Panc1 (cell line): ENCODE measurements around the gene DTNB. TPM values are rescaled to one million over a fixed set of nuclear protein-coding genes. Genes with fewer than 3 reads are reported as not detected.

Experiments
- ATAC-seq: fragments of 200-7000 bp; cut with Tn5 transposase; 2 replicates; pipeline ENCODE4 v1.9.1; 2020; ENCODE audit warnings: mild to moderate bottlenecking, moderate library complexity
- BruUV-seq: library from RNA; stranded (reverse); fragments of 400-500 nt; replicated peaks from 2 replicates; lab custom pipeline; 2021; lab: Mats Ljungman, UMichigan
- CTCF ChIA-PET: fragments of 300-600 bp; sonication (Branson Sonifier 250); formaldehyde crosslinking; loops from one replicate; lab custom pipeline; 2022; ENCODE audit warnings: antibody characterized with exemption; lab: Charles Lee
- POLR2A ChIA-PET: fragments of 300-600 bp; sonication (Branson Sonifier 250); formaldehyde crosslinking; loops from one replicate; lab custom pipeline; 2022; ENCODE audit warnings: antibody characterized with exemption; lab: Charles Lee
- DNase-seq: peaks from one replicate; pipeline ENCODE4 v3.0.0-alpha.2; 2010; ENCODE audit warnings: low read depth, low spot score
- H3K27ac ChIP-seq: 2 replicates; pipeline ENCODE4 v1.5.1; 2011; ENCODE audit warnings: mild to moderate bottlenecking, low read length, inconsistent platforms
- H3K27me3 ChIP-seq: fragments of 200-500 bp; sonication (Bioruptor generic); 2 replicates; pipeline ENCODE4 v1.6.0; 2014; ENCODE audit warnings: low read length, inconsistent platforms; ENCODE audit not compliant: control insufficient read depth, insufficient read depth
- H3K36me3 ChIP-seq: fragments of 200-500 bp; sonication (Bioruptor generic); 2 replicates; pipeline ENCODE4 v1.5.1; 2014; ENCODE audit warnings: inconsistent platforms, mild to moderate bottlenecking, low read length, moderate library complexity; ENCODE audit not compliant: control insufficient read depth, insufficient read depth
- H3K4me1 ChIP-seq: 2 replicates; pipeline ENCODE4 v1.5.1; 2011; ENCODE audit warnings: inconsistent platforms, mild to moderate bottlenecking, low read length, moderate library complexity; ENCODE audit not compliant: control insufficient read depth, insufficient read depth
- H3K4me3 ChIP-seq, 2 experiments: 2 replicates each; pipeline ENCODE4 v1.5.1; 2011 to 2012; ENCODE audit warnings: low read depth in 2 of 2, low read length in 2 of 2, mild to moderate bottlenecking in 2 of 2, inconsistent platforms in 1 of 2, moderate library complexity in 1 of 2
- H3K9me3 ChIP-seq: fragments of 200-500 bp; sonication (Bioruptor generic); 2 replicates; pipeline ENCODE4 v1.5.1; 2014; ENCODE audit warnings: low read depth, mild to moderate bottlenecking, inconsistent platforms, low read length, moderate library complexity; ENCODE audit not compliant: control insufficient read depth, insufficient read depth
- CTCF ChIP-seq: fragments of 450-650 bp; IDR thresholded peaks from 2 replicates; pipeline ENCODE4 v1.5.1; 2017; ENCODE audit warnings: mild to moderate bottlenecking
- POLR2AphosphoS5 ChIP-seq: IDR thresholded peaks from 2 replicates; pipeline ENCODE4 v1.6.1; 2012; ENCODE audit warnings: mild to moderate bottlenecking, low read depth, low read length, moderate library complexity
- REST ChIP-seq, 2 experiments: IDR thresholded peaks; 2 replicates each; pipeline ENCODE4 v1.6.1; 2011 to 2012; ENCODE audit warnings: low read depth in 2 of 2, control low read depth in 1 of 2, low read length in 1 of 2, mild to moderate bottlenecking in 1 of 2, moderate library complexity in 1 of 2; ENCODE audit not compliant: insufficient read depth in 1 of 2
- SIN3A ChIP-seq: IDR thresholded peaks from 2 replicates; pipeline ENCODE4 v1.6.1; 2012; ENCODE audit warnings: low read depth, mild to moderate bottlenecking, low read length, moderate library complexity, borderline replicate concordance; ENCODE audit not compliant: insufficient read depth
- TCF7L2 ChIP-seq: IDR thresholded peaks from 2 replicates; pipeline ENCODE4 v1.6.1; 2011; ENCODE audit warnings: mild to moderate bottlenecking, low read depth, low read length, inconsistent platforms
- in situ Hi-C: cut with HindIII; loops from 2 replicates; pipeline ENCODE4 v1.10.0; 2016; ENCODE audit warnings: low sequenced_read_pairs, low pct_unique_long_range_greater_than_20kb
- intact Hi-C: fragments of 100-400 bp; cut with micrococcal nuclease; formaldehyde crosslinking; loops from one replicate; pipeline ENCODE4 v1.10.0; 2022; ENCODE audit not compliant: unreplicated experiment
- total RNA-seq: library from RNA; stranded (reverse); gene quantifications from one replicate; pipeline ENCODE4 v1.2.1, GENCODE V29; 2021; ENCODE audit not compliant: unreplicated experiment

DTNB gene
- total RNA-seq, 1 experiment from 2014 or later, result 37.8 TPM

- H3K27me3 ChIP-seq, result no peaks in the 10 kb centered on the region
- H3K27ac ChIP-seq, result no peak overlapping the region
- no TSS peak for BruUV-seq
- no peaks in the 10 kb centered on the region for H3K36me3 ChIP-seq
- no peaks in the 10 kb centered on the region for H3K4me1 ChIP-seq
- ChIA-PET POLR2A (no interaction called here), CTCF (no interaction called here)
- no peak for ATAC-seq
- in situ Hi-C loops (no loop called here), intact Hi-C loops (no loop called here)
- no peaks in the 10 kb centered on the region for H3K9me3 ChIP-seq
- DNase-seq, result no peak
- H3K4me3 ChIP-seq, result no peak overlapping the region
- TF ChIP-seq REST (IDR thresholded peaks at IDR 0.05; ENCODE audit: insufficient read depth in 1 of 2, low read depth in 2 of 2, low read length in 1 of 2), result no peak
- no peak for TF ChIP-seq POLR2AphosphoS5
- TF ChIP-seq TCF7L2, result no peak
- TF ChIP-seq SIN3A, result no peak
- no peak for TF ChIP-seq CTCF
Observed at GRCh38 chr2:25421820-25422411, 251.5 kb downstream of the DTNB start.

GRCh38 chr2:25421289-25421688 lies 252.1 kb downstream of the DTNB start:
- Histone ChIP-seq H3K9me3 (no peaks in the 10 kb centered on the region), H3K27ac (no peak overlapping the region), H3K36me3 (no peaks in the 10 kb centered on the region), H3K27me3 (no peaks in the 10 kb centered on the region), H3K4me1 (no peaks in the 10 kb centered on the region), H3K4me3 (no peak overlapping the region)
- no peak for DNase-seq
- no peak for ATAC-seq
- POLR2A ChIA-PET, result no interaction called here
- in situ Hi-C loops, result no loop called here
- TF ChIP-seq TCF7L2 (no peak), SIN3A (no peak), POLR2AphosphoS5 (no peak), CTCF (no peak), REST (IDR thresholded peaks at IDR 0.05; ENCODE audit: insufficient read depth in 1 of 2, low read depth in 2 of 2, low read length in 1 of 2) (no peak)
- BruUV-seq, result no TSS peak
- intact Hi-C loops, result no loop called here
- CTCF ChIA-PET, result no interaction called here
